Stimulated activated CD8-positive, alpha-beta memory T cell treated with anti-CD3 and anti-CD28 coated beads, Interleukin-7, amount 100 ng/mL, for 4 hours (primary cell): ENCODE results near the gene SMIM13.
"Not testable (repeated sequence)": the region's sequence is repeated elsewhere in the genome, so short reads cannot be mapped to it uniquely, and the experiment has no call there.

Source experiments
- DNase-seq, 2 donors: peaks; one replicate each; pipeline ENCODE4 v3.0.0-alpha.2; 2020; ENCODE audit warnings: low read depth in 2 of 2

Gene SMIM13

DNA sequence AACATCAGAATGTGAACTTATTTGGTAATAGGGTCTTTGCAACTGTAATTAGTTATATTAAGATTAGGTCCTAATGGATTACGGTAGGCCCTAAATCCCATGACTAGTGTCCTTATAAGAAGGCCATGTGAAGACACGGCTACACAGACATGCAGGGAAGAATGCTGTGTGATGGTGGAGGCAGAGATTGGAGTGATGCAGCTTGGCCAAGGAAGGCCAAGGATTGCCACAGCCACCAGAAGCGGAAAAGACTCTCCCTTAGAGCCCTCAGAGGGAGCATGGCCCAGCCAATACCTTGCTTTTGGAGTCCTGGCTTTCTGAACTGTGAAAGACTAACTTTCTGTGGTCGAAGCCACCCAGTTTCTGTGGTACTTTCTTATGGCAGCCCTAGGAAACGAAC is 9.7 kb upstream of the SMIM13 start:
- no peak for DNase-seq

DNA sequence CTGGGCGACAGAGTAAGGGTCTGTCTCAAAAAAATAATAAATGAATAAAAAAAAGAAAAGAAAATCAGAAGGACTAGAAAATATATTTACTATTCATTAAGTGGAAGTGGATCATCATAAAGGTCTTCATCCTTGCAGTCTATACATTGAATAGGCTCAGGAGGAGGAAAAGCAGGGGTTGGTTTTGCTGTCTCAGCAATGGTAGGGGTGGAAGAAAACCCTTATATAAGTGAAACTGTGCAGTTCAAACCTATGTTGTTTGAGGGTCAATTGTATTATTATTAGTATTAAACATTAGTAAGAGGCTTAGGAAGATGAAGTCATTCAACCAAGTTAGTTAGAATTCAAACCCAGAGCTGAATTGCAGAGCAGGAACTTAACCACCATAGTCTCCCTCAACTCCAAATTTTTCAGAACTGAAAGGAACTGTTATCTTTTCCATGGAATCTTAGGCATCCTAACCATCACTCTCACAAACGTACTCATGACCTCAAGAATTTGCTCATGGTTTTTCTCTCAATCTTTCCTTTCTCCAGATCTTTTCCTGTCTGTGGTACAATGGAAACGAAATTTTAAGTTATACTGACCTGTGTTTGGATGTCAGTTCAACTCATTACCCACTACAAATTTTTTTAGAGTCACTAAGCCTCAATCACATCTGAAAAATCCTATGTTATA is 7.7 kb upstream of the SMIM13 start:
- DNase-seq: no peak

GRCh38 chr6:11087141-11087812 is 6.4 kb upstream of the SMIM13 start:
- not testable (repeated sequence) for DNase-seq

GRCh38 chr6:11089695-11090094 is 3.9 kb upstream of the SMIM13 start:
- no peak for DNase-seq

DNA sequence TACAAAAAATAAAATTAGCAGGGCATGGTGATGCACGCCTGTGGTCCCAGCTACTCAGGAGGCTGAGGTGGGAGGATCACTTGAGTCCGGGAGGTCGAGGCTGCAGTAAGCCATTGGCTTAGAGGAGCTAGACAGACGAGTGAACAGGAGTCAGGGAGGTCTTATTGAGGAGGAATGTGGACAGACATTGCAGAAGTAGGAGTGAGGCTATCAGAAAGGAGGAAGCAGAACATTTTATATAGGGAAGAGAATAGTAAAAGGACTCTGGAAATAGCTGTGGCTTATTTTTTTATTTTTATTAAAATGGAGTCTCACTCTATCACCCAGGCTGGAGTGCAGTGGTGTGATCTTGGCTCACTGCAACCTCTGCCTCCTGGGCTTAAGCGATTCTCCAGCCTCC is 2.5 kb upstream of the SMIM13 start:
- DNase-seq: not testable (repeated sequence)

DNA sequence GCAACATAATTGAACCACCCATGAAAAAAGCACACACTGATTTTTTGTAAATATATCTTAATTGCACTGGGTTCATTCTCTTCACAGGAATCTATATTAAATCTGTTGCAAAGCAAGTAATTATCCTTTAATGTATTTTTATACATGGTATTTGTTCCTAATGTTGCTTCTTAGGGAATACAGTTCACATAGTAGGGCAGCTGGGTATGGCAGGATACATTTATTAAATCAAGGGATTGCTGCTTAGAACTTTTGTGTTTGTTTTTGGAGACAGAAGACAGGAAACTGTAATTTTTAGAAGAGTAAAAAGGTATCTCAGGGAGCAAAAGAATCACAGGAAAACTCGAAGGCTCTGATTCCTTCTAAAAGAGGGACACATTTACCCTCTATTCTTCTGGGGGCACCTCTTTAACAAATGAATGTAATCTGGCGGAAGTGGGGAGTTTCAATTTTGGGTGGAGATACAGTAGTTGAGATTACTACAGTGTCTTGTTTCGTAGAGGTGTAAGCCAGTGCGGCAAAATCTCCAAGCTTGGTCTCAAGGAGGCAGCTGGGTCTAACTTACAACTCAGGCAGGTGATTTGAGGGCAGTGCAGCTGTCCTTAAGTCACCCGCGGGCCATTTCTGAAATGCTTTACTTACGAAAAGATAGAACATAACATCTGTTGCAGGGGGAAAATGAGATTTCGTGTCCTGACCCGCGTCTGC is 812 bp upstream of the SMIM13 start:
- no peak for DNase-seq

GRCh38 chr6:11093376-11093625 is 333 bp upstream of the SMIM13 start:
- DNase-seq: no peak

GRCh38 chr6:11094411-11094851 is 797 bp downstream of the SMIM13 start:
- peak in 1 of 2 donors; percentile 8 for DNase-seq

GRCh38 chr6:11094941-11095340 is 1.3 kb downstream of the SMIM13 start:
- DNase-seq: no peak

GRCh38 chr6:11096109-11096508 is 2.5 kb downstream of the SMIM13 start:
- no peak for DNase-seq

- DNase-seq: no peak
Measured at GRCh38 chr6:11097476-11097875, 3.8 kb downstream of the SMIM13 start.

DNA sequence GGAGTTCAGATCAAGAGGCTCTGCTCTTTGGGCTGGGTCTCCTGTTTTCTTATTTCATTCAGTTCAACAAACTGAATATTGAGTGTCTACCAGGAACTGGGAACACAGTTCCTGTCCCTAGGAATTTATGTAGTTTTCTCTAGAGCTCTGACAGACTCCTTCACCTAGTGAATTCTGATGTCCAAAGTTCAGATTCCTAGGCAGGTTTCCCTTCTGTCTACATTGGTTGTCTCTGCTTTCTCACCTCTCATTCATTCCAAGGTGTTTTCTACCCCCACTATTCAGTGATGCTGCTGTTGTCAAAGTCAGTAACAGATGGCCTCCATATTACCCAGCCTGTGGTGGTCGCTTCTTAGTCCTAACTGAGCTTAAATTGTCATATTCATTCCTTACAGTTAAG is 4.4 kb downstream of the SMIM13 start:
- DNase-seq: no peak

DNA sequence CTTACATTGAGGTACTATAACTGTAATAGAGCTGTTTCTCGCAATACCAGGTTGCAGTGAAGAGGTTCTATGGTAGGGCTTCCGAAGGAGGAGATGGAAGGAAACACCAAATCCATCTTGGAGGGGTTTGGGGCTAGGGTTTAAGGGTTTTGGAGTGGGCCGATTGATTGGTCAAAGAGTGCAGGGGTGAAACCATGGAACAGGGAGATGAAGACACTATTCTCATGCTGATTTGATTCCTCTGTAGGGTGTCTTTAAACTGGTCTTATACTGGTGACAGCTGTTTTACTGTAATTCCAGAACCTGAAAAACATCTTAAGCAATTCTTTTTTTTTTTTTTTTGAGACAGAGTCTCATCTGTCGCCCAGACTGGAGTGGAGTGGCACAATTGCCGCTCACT is 7.8 kb downstream of the SMIM13 start:
- no peak for DNase-seq

DNA sequence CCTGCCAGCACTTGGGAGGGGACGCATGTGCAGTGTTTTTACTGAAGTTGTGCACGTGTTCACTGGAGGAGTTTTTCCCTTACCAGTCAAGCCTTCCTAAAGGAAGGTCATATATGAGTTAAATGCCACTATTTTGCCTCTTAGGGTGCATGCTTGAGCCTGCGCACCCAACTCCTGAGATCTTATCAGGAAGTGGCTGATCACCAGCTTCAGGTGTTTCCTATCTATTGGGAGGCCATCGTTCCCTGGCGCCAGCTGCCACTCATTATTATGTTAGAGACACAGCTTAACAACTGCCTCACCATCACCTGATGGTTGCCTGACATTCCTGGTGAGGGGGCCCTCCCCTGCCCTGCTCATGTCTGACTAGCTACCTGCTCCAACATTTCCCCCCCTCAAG is 9.4 kb downstream of the SMIM13 start:
- no peak for DNase-seq

DNA sequence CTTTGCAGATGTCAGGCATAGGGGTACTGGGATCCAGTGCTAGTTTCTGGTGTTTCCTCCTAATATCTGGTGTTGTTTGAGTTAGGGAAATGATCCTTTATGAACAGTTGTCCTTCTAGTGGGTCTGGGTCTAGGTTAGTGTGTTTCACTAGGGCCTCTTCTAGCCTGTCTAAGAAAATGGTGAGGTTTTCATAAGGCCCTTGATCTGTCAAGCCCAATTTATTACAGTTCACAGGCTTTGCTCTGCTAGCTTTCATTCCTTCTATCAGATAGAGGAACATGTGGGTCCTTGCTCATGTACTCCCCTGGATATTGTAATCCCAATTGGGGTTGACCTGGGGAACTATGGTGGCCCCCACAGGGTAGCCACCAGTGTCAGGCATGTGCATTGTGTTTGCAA is 15.1 kb downstream of the SMIM13 start:
- no peak for DNase-seq

DNA sequence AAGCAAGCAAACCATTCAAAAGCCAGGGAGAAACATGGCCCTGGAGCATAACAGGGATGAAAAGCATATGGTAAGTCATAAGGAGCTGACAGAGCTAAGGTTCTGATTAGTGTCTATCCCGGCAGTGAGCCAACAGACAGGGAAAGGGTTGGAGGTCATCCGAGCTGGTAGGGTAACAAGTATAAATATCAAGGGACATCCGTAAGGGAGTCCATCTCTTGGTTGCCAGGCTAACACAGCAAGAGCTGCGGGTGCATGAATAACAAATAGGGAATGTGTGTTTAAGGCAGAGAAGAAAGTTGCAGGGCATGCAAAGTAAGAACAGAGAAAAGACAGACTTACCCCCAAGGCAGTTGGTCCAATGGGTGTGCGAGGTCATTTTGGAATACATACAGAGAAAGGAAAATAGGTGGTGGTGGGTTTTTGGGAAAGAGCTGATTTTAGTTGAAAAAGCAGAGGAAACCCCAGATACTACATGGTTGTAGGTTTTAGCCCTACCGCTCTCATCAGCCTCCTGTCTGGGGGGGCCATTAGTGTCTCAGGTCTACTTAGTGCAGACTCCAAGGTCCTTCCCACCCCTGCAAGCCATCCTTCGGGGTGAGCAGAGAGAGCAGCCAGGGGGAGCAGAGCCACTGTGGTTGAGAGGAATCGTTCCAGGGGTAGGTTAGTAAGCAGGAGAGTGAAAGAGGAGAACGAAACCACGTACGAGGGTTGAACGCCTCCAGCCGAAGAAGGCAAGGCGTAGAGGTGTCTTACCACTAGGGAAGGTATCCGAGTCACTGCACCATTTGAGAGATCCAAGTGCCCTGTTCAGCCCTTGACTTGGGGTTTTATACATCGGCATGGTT is 17.5 kb downstream of the SMIM13 start, which contains the start of gene ERVFRD-1:
ERVFRD-1 (minus strand) TSS at position 805 of the 848 bp plus-strand sequence. CDS start 6,415 bp downstream, outside the sequence.
- no peak for DNase-seq

- DNase-seq: peak in 1 of 2 donors; percentile 1
Measured at GRCh38 chr6:11111769-11112437, 18.3 kb downstream of the SMIM13 start.

DNA sequence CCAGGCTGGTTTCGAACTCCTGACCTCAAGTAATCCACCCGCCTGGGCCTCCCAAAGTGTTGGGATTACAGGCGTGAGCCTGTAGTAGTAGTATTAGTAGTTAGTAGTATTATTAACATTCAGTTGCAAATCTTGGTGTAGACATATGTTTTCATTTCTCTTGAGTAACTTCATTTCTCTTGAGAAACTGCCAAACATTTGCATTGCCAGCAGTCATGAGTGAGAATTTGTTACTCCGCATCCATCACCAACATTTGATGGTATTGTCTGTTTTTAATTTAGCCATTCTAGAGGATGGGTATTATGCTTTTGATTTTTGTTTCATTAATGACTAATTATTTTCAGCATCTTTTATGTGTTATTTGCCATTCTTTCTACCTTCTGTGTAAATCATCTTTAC is 19.4 kb downstream of the SMIM13 start:
- no peak for DNase-seq

GRCh38 chr6:11115808-11116536 is 22.3 kb downstream of the SMIM13 start:
- not testable (repeated sequence) for DNase-seq

DNA sequence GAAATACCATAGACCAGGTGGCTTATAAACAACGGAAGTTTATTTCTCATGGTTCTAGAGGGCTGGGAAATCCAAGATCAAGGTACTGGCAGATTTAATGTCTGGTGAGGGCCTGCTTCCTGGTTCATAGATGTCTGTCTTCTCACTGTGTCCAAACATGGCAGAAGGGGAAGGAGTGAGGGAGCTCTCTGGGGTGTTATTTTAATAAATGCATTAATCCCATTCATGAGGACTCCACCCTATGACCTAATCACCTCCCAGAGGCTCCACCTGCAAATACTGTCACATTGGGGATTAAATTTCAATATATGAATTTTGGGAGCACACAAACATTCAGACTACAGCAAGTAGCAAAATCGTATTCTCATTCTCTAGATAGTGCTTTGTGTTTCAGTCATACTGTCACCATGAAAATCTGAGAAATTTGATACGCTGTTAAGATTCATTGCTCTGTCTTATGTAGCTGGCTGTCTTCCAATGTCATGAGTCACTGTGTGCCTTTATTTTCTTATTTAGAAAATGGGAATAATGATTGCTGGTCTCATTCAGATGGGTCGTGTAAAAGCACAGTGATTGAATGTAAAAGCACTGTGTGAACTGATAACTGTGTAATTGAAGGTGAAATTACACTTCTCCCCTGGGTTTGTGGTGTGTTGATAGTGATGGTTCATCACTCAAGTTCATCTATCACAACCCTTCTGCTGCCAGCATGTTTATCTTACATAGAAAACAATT is 26.8 kb downstream of the SMIM13 start:
- DNase-seq: no peak
